AG09309 (cell line): ENCODE data around the gene CCDC137.

Experiments used
- DNase-seq: peaks from one replicate; pipeline ENCODE4 v3.0.0-alpha.2; 2010; ENCODE audit warnings: low read depth
- H3K4me3 ChIP-seq: 2 replicates; pipeline ENCODE4 v1.5.1; 2011; ENCODE audit warnings: mild to moderate bottlenecking, low read depth, low read length, moderate library complexity; ENCODE audit not compliant: control insufficient read depth
- CTCF ChIP-seq: IDR thresholded peaks from 2 replicates; pipeline ENCODE4 v1.5.1; 2011; ENCODE audit warnings: mild to moderate bottlenecking, low read depth, low read length, inconsistent platforms; ENCODE audit not compliant: insufficient read depth, control insufficient read depth; ENCODE audit errors: missing control alignments

Gene CCDC137

DNA sequence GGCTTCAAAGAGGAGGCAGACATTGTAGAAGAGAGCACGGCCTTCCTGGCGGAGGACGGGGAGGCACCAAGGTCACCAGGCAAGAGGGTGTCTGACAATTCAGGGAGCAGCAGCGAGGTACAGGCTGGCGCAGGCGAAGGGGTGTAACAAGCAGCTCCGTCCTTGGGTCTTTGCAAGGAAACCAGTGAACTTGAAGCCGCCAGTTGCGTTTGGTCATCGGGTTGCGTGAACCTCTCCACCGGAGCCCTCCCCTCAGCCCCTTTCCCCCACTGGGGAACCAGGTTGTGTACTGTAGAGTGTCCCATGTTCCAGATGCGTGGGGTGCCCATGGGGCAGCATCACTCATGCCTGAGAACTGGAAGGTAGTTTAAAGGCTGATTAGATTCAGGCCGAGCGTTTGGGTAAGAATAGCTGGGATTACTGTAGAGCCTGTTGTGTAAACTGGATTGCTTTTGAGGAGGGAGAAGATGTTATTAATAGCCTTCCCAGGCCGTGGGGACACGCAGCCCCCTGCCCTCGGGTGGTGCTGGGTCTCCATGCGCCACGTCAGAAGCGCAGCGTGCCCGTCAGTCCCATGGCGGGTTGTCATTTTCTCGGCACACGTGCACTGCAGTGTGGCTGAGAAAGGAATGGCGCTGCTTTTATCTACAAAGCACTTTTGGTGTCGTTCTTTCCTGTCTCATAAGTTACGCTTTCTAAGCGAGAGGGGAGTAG lies 39.1 kb downstream of the CCDC137 start:
- no peak for TF ChIP-seq CTCF

DNA sequence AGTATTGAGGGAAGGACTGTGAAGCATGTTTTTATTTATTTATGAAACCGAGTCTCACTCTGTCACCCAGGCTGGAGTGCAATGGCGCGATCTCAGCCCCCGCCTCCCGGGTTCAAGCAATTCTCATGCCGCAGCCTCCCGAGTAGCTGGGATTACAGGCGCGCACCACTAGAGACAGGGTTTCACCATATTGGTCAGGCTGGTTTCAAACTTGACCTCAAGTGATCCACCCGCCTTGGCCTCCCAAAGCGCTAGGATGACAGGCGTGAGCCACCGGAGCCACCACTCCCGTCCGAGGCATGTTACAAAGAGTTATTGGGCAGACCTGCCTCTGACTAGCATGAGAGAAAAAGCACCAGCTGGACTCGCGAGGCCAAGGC lies 39.7 kb downstream of the CCDC137 start:
- H3K4me3 ChIP-seq, result no peak overlapping the region
- DNase-seq, result no peak
- no peak for TF ChIP-seq CTCF

More for the DNA sequence above, 39.1 kb downstream of the CCDC137 start:
- no peak overlapping the region for H3K4me3 ChIP-seq
- DNase-seq, result no peak

- TF ChIP-seq CTCF, result no peak
- no peak for DNase-seq
- H3K4me3 ChIP-seq, result no peak overlapping the region
These were observed 40.5 kb downstream of the CCDC137 start for GRCh38 chr17:81706757-81707624.

DNA sequence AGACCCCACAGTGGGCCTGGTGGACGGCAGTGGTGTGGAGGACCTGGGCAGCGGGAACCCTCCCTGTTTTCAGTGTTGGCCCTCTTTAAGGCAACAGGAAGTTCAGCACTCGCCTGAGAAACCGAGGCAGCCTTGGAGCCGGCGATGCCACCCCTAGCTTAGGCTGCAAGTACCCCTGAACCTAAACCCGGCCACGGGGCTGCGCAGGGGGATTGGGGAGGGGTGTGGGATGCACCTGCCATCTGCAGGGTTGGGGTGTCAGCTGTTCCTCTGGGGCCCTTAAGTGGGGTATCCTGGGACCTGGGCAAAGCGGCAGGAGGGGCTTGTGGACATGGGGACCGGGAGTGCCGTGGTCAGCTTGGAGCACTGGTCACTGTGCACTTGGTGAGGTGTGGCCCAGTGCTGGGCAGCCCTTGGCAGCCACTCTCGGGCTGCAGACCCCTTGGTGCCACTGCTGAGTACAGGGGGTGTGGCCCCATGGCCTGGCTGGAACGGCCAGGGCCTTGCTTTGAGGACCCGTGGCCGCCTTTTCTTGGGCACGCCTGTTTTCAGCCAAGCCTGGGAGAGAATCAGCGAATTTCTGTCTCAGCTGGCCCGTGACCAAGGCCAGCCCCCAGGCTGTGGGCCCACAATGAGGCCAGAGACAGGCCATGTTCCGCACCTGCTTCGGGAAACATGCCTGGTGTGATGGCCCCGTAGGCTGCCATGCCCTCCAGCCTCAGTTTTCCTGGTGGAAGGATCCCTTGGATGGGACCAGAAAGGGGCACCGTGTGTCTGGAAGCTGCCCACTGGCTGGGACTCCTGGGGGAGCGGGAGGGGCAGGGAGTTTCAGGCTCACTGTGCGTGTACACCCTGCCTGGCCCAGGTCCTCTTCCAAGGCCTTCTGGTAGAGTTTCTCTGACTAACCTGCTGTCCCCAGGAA lies 41.4 kb downstream of the CCDC137 start:
- no peak for TF ChIP-seq CTCF
- DNase-seq, result no peak
- no peak overlapping the region for H3K4me3 ChIP-seq

GRCh38 chr17:81708739-81709185 lies 42.2 kb downstream of the CCDC137 start:
- no peak for TF ChIP-seq CTCF
- no peak for DNase-seq
- H3K4me3 ChIP-seq, result no peak overlapping the region

GRCh38 chr17:81710514-81711308 lies 44.2 kb downstream of the CCDC137 start:
- DNase-seq, result no peak
- no peak for TF ChIP-seq CTCF
- no peak overlapping the region; the same call in 1 of the 2 replicates for H3K4me3 ChIP-seq
